M059J (cell line): ENCODE data around the gene LMF2. TPM values are rescaled to one million over a fixed set of nuclear protein-coding genes. Genes with fewer than 3 reads are reported as not detected.
"Not testable (repeated sequence)": the region's sequence is repeated elsewhere in the genome, so short reads cannot be mapped to it uniquely, and the experiment has no call there.

Experiments used
- DNase-seq: peaks from one replicate; pipeline ENCODE4 v3.0.0-alpha.2; 2012; ENCODE audit warnings: low read depth
- total RNA-seq: library from RNA; depleted of rRNA; stranded (reverse); fragments of >200 nt; shearing (Covaris generic); gene quantifications from 2 replicates; pipeline ENCODE4 v1.2.3, GENCODE V29; 2014

The LMF2 gene
- total RNA-seq, 1 experiment from 2014 or later = 59.8 TPM

DNA sequence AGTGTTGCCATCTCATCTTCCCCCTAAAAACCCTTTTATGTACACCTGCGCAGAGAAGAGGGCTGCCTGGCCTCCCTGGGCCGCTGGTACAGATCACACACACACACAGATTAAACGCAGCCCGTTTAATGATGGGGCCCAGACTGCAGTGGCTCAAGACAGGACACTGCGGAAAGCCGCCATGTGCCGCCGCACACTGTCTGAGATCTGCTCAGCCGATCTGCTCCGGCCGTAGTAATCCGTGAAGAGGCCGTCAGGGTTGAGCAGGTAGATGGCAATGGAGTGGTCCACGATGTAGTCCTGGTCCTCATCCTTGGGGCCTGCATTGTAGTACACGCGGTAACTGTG lies 15.9 kb upstream of the LMF2 start:
- DNase-seq = no peak

DNA sequence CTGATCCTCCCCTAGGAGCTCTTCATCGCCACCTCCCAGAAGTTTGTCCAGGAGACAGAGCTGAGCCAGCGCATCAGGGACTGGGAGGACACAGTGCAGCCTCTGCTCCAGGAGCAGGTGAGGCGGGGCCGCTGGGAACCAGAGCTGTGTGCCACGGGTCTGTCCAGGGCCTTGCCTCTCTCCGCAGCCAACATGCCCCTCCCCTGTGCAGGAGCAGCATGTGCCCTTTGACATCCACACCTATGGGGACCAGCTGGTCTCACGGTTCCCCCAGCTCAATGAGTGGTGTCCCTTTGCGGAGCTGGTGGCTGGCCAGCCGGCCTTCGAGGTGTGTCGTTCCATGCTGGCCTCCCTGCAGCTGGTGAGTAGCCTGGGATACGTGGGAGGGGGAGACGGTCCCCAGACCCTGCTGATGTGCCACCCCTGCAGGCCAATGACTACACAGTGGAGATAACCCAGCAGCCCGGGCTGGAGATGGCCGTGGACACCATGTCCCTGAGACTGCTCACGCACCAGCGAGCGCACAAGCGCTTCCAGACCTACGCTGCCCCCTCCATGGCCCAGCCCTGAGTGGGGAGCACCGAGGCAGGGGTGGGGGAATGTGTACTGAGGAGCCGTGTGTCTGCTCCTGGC lies 15.4 kb upstream of the LMF2 start:
- no peak for DNase-seq

DNA sequence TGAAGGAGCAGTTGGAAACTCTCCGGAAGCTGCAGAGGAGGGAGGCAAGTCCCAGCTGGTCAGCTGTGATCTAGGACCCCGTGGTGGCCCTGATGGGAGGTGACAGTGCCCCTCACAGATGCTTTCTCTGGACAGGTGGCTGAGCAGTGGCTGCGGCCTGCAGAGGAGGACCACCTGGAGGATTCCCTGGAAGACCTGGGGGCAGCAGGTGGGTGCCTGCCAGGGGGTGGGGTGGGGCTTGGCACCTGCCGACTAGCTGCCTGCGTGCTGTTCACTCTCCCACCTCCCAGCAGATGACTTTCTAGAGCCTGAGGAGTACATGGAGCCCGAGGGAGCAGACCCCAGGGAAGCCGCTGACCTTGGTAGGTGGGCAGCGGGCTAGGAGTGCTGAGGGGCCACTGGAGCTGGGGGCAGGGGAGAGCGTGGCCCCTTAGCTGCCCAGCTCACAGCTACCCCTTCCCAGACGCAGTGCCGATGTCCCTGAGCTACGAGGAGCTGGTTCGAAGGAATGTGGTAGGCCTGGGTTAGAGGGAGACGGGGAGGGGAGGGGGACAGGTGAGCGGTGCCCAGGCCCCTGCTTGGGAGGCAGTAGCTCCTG lies 14.8 kb upstream of the LMF2 start:
- no peak for DNase-seq

DNA sequence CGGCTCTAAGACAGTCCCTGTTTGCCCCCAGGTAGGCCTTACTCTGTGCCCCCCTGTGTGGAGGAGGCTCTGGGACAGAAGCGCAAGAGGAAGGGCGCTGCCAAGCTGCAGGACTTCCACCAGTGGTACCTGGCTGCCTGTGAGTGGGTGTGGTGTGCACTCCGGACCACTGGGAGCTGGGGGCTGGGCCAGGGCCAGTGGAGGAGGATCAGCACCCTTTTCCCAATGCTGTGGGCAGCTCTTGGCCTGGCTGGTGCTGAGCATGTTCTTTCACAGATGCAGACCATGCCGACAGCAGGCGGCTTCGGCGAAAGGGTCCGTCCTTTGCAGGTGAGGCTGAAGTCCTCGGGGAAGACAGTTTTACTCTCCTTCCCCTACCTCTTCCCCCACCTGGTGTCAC lies 14.2 kb upstream of the LMF2 start:
- no peak for DNase-seq

DNA sequence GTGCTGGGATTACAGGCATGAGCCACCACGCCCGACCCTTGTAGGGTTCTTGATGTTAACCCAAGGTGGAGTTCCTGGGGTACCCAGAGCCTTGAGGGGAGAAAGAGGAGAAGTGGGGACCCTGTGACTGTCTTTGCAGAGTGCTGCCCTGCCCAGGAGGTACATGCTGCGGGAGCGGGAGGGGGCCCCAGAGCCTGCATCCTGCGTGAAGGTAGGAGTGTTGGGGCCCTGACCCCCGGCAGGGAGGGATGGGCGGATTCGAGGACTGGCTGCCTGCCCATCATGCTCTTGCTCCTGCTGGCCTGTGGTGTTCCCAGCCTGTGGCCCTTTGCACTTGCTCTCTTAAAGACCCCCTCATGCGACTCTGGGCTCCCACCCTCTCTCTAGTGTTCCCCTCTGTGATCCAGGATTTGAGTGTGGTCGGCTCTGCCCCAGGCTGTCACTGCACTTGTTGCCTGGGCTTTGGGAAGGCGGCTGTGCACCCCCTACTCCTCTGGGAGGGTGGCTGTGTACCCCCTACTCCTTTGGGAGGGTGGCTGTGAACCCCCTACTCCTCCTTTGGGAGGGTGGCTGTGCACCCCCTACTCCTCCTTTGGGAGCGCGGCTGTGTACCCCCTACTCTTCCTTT lies 13.4 kb upstream of the LMF2 start:
- DNase-seq = no peak

DNA sequence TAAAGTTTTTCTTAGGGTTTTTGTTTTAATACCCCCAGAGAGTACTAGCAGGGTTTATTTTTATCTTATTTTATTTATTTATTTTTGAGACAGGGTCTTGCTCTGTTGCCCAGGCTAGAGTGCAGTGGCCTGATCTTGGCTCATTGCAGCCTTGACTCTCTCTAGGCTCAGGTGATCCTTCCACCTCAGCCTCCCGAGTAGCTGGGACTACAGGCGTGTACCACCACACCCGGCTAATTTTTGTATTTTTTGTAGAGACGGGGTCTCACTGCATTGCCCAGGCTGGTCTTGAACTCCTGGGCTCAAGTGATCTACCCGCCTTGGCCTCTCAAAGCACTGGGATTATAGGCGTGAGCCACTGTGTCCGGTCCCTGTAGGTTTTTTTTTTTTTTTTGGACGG lies 12.7 kb upstream of the LMF2 start:
- not testable (repeated sequence) for DNase-seq

DNA sequence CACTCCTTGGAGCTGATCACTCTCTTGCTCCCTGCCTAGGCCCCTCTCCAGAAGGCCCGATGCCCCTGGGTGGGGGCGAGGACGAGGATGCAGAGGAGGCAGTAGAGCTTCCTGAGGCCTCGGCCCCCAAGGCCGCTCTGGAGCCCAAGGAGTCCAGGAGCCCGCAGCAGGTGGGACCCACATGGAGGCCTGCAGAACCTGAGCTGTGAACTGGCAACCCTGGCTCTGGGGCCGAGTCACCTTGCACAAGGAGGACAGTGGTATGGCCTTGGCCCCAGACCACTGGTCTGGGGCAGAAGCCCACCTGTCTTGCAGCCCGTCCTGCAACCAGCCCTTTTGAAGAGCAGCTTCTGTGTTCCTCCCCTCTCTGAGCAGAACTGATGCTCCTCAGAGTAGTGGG lies 11.6 kb upstream of the LMF2 start:
- no peak for DNase-seq

DNA sequence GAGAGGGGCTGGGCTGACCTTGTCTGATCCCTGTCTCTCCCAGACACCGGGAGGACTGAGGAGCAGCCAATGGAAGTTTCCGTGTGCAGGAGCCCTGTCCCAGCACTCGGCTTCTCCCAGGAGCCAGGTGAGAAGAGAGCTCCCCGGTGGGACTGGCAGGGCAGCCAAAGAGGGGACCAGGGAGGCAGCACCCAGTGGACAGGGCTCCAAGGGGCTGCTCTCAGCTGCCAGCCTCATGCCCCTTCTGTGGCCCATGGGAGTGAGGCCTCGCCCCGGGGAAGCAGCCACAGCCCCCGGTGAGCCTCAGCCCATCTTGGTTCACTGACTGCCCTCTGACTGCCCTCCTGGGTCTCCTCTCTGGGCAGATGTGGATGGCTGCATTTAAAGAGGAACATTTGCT lies 11.1 kb upstream of the LMF2 start:
- DNase-seq = no peak

DNA sequence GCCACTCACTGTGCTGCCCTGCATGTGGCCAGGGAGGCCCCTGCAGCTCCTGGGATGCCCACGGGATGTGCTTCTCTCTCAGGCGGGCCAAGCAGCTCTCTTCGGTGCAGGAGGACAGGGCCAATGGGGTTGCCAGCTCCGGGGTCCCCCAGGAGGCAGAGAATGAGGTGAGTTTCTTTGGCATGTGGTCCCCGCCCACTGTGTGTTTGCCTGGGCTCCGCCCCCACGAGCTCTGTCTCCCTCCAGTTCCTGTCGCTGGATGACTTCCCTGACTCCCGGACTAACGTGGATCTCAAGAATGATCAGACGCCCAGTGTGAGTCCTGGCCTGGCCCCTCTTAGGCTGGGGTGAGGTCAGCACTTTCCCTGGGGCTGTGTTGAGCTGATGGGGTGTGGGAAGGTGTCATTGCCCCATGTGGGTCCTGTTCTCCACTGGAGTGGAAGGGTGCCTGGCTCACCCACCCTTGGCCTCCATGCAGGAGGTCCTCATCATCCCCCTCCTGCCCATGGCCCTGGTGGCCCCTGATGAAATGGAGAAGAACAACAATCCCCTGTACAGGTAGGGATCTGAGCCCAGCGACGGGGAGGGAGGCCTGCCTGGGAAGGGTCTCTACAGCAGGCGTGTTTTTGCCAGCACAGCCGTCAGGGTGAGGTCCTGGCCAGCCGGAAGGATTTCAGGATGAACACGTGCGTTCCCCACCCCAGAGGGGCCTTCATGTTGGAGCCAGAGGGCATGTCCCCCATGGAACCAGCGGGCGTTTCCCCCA lies 10.2 kb upstream of the LMF2 start:
- DNase-seq = no peak

DNA sequence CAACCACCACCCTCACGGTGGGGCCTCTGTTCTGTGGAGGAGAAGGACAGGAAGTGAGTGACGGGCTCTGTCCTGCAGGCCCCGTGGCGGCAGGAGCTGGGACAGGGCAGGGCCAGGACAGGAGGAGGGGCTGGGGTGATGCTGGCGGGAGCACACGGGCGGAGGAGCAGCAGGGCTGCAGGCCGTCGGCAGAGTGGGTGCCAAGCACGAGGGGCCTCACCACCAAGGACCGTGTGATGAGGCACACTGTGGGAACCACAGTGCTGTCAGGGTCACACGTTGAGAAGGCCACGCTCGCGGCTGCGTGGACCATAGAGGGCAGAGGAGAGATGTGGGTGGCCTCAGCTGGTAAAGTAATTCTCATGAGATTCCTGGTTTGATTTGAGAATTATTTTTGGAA lies 9.4 kb upstream of the LMF2 start:
- DNase-seq = no peak

DNA sequence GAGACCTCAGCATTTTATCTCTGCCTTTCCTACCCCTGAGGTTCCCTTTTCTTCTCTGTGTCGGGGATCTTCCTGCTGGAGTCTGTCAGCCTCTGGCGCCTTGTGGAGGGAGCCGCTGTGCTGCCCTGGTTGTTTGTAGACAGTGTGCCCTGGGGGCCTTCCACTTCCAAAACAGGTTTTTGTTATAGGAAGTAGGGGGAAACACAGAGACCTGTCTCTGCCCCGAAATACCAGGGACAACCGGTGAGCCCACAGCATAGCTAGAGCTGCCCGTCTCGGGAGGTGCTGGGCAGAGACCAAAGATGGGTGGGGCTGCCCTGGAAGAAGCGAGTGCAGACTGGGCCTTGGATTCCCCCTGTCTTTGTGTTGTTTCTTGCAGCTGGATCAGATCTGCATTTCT lies 8.6 kb upstream of the LMF2 start:
- no peak for DNase-seq

DNA sequence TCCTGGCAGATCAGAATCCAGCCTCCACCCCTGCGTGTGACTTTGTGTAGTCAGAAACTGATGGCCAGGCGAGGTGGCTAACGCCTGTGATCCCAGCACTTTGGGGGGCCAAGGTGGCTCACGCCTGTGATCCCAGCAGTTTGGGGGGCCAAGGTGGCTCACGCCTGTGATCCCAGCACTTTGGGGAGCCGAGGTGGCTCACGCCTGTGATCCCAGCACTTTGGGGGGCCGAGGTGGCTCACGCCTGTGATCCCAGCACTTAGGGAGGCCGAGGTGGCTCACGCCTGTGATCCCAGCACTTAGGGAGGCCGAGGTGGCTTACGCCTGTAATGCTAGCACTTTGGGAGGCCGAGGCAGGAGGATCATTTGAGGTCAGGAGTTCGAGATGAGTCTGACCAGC lies 5.7 kb upstream of the LMF2 start:
- no peak for DNase-seq

DNA sequence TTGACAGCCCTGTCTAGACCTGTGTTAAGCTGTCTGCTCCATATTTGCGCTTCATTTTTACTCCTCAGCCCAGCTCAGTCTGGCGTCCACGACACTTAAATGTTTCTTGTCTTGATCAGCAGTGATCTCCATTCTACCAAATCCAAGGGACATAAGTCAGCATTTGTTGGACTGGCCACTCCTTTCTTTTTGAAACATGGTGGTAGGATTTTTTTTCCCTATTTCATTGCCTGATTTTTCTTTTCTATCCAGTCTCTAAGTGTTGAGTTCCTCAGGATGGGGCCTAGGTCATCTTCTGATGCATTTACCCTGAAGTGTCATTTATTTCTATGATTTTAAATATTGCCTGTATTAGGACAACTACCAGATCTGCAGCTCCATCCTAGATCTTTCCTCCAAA lies 1.4 kb upstream of the LMF2 start:
- DNase-seq = no peak

DNA sequence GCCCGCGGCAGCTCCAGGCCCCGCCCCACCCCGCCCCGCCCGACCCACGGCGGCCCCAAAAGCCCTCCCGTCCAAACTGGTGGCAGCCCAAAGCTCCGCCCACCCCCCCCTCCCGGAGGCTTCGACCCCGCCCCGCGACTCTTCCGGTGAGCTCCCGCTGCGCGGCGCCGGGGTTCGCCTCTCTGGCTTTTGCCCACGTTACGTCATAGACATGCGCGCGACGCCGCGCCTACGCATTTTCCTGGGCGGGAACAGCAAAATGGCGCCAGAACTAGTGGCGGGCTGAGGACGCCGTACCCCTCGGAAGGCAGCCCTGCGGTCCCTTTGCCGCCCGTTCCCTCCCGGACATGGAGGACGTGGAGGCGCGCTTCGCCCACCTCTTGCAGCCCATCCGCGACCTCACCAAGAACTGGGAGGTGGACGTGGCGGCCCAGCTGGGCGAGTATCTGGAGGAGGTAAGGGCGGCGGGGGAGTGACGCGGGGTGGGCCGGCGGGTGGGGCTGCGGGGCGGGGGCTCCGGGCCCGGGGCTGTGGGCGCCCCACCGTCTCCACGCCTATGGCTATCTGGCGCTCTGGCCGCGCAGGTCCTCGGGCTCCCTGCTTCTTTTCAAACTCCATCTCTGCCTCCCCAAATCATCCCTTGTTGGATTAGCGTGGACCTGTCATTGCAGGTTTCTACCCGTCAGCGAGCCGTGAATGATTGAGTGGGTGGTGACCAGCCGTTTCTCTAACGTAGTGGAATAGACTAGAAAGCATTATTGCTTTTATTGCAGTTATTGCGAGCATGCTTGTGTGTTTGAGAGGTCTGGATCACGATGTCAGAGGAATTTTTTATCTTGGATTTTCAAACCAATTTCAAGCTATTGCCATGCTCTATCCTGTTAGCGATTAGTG lies 736 bp upstream of the LMF2 start, which contains the start of gene NCAPH2:
TSS of gene NCAPH2 (plus strand) at position 234 of the 894 bp plus-strand sequence. CDS start at position 348, 114 bp downstream.
- DNase-seq = peak; percentile 89

DNA sequence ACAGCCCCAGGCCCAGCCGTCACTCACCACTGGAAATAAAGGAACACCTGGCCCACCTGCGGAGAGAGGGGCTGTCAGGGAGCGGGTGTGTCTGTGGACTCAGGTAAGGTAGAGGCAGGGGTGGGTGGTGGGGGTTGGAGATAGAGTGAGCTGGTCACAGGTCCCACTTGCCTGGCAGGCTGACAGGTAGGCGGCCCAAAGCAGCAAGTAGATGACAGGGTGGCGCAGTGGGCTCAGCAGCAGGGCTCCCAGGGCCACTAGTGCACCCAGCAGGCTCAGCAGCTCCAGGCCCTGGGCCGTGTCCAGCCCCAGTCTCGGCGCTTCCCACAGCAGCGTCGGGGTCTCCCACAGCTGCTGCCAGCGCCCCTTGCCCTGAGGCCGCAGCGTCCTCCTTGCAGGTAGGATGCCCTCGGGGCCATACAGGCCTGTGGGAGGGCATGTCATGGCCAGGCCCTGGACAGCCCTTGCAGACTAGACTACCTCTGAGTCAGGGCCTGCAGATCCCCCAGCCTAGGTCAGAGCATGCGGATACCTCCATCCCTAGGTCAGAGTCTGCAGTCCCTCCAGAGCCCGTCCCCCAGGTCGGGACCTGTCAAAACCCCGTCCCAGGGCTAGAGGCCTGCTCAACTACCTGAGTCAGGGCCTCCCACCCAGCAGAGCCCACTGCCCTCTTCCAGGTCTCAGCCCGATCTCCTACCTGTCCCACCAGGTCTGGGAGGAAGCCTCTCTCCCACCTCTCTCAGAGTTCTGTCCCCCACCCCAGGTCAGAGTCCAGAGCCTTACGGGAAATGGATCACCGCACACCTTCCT lies 686 bp downstream of the LMF2 start:
- no peak for DNase-seq

DNA sequence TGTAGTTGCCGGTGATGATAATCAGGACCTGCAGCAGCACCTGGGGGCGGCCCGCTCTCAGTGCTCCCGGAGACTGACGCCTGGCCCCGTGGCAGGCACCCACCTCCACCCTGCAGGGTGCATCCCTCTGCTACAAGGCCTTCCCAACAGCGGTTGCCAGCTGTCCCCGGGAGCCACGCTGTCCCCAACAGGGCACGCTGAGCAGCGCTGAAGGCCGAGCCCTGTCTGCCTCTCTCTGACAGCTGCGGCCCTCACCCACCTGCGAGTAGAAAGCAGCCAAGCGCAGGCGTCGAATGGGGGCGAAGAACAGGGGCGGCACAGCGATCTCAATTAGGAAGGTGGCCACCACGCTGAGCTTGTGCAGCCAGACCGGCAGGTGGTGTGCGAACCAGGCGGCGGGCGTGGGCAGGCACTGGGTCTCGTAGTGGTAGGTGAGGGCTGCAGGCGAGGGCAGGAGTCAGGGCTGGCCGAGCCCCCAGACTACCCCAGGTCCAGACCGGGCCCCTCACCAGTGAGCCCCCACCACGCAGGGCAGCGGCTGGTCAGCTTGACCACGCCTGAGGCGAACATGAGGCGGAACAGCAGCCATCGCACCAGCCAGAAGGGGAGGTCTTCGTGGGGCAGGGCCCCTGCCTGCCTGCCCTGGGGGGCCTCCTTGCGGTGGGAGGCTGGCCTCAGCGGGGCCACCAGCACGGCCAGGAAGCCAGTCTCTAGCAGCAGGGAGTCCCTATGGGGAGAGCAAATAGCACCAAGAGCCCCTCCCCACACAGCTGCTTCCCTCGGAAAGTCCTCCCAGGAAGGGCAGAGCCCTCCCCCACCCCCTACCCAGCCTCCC lies 1.5 kb downstream of the LMF2 start:
- DNase-seq = no peak

DNA sequence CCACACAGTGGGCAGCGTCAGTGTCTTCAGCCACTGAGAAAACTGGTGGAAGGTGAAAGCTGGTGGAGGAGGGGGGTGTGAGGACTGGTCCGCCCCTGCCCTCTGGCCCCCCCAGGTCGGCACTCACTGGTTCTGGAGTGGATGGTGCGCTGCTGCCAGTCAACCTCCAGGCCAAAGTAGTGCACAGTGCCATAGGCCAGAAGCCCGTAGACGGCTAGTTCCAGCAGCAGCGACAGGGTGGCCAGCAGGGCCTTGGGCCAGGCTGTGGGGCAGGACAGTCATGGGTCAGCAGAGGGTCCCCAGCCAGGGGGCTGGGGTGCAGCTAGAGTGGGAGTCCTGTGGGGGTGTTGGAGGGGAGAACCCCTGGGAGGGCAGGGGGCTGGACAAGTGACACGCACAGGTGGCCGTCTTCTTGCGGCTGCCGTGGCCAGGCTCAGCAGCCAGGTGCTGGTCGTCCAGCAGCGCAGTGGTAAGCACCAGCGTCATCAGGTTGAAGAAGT lies 2.2 kb downstream of the LMF2 start:
- no peak for DNase-seq

DNA sequence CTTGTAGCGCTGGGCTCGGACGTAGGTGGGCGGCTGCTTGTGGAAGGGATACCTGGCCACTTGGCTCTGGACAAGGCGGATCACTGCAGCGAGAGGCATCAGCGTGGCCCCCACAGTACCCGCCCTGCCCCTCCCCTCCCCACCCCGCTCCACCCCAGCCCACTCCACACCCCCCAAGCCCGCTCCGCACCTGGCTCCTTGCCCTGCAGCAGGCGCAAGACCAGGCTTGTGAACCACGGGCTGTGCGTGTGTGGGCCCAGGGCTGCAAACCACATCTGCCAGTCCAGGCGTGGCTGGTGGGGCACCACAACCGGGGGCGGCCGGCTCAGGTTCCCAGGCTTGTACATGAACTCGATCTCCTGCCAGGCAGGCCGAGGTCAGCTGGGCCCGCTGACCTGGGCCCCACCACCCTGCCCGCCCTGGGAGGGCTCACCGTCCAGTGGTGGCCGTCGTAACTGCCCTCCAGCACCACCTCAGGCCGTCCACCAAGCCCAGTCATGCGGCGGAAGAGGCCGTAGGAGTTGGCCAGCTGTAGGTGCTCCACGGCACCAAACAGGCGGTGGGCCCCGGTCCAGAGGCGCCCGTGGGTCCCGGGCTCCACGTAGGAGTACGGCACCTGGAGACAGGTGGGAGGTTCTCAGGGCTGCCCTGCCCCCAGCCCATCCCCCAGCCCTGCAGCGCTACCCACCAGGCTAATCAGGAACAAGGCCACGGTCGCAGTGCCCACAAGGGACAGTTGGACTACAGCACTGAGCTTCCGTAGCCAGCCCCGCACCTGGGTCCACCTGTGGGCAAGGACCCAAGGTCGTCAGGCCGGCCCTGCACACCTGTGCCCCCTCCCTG lies 2.9 kb downstream of the LMF2 start:
- no peak for DNase-seq
